Ascending aorta (tissue), 2 donors: ENCODE measurements around the gene ZNF154. TPM values are rescaled to one million over a fixed set of nuclear protein-coding genes. Genes with fewer than 3 reads are reported as not detected.
"Not testable (repeated sequence)": the region's sequence is repeated elsewhere in the genome, so short reads cannot be mapped to it uniquely, and the experiment has no call there.

Experiments used
- DNase-seq, 2 donors: peaks; one replicate each; pipeline ENCODE4 v3.0.0-alpha.2; 2019; ENCODE audit warnings: low spot score in 2 of 2
- H3K27ac ChIP-seq, 2 donors: fragments of 200-600 bp; sonication (generic); one replicate each; pipeline ENCODE4 v1.5.1; 2016 to 2017; ENCODE audit warnings: mild to moderate bottlenecking in 1 of 2
- H3K27me3 ChIP-seq: fragments of 200-600 bp; sonication (generic); one replicate; pipeline ENCODE4 v1.5.1; 2017
- H3K36me3 ChIP-seq, 2 donors: fragments of 200-600 bp; sonication (generic); one replicate each; pipeline ENCODE4 v1.5.1; 2016
- H3K4me1 ChIP-seq, 2 donors: fragments of 200-600 bp; sonication (generic); one replicate each; pipeline ENCODE4 v1.5.1; 2016 to 2017; ENCODE audit warnings: mild to moderate bottlenecking in 1 of 2
- H3K4me3 ChIP-seq, 2 donors: fragments of 200-600 bp; sonication (generic); one replicate each; pipeline ENCODE4 v1.5.1; 2016 to 2017; ENCODE audit warnings: mild to moderate bottlenecking in 1 of 2
- H3K9me3 ChIP-seq, 2 donors: fragments of 200-600 bp; sonication (generic); one replicate each; pipeline ENCODE4 v1.5.1; 2016
- CTCF ChIP-seq, 3 experiments: fragments of 200-600 bp in 2 of 3; fragments of 450-650 bp in 1 of 3; sonication (generic) in 2 of 3; IDR thresholded peaks; one replicate each; pipeline ENCODE4 v1.5.1; 2016 to 2019; ENCODE audit warnings: antibody characterized with exemption in 3 of 3, mild to moderate bottlenecking in 1 of 3, moderate library complexity in 1 of 3
- intact Hi-C: fragments of 100-400 bp; cut with DNase I; formaldehyde crosslinking; loops from one replicate; pipeline ENCODE4 v1.15.1; 2023
- total RNA-seq: library from RNA; depleted of rRNA; stranded (reverse); fragments of >200 nt; gene quantifications from one replicate; pipeline ENCODE4 v1.1.0, GENCODE V29; 2016

The ZNF154 gene
- total RNA-seq, 1 donor from 2014 or later, result 0.11 TPM

GRCh38 chr19:57747472-57747807, 38.4 kb upstream of the ZNF154 start:
- peaks cover 40 to 44% of the 10 kb centered on the region in 2 donors for H3K36me3 ChIP-seq

GRCh38 chr19:57746580-57747471, 37.8 kb upstream of the ZNF154 start, which contains the start of gene ZNF776:
ZNF776 (plus strand) TSS chr19:57746815; CDS start chr19:57747059, 244 bp downstream.
- TF ChIP-seq CTCF (IDR thresholded peaks at IDR 0.05), result no peak
- Histone ChIP-seq H3K4me3 (peak within 1 kb of the TSS; percentile 81 to 85), H3K27me3 (no peaks in the 10 kb centered on the region), H3K27ac (peak within 1 kb of the TSS; percentile 55 to 63), H3K4me1 (no peaks in the 10 kb centered on the region), H3K36me3 (peaks cover 34 to 38% of the 10 kb centered on the region in 2 donors), H3K9me3 (peaks cover 46 to 66% of the 10 kb centered on the region in 2 donors)
- intact Hi-C loops, result loop anchor here (5.0 to 10.0 kb wide), 3 partner anchors 65 to 408 kb away; partner anchors contain the start of genes ZNF329, ZNF551 and ZNF552
- DNase-seq, result peak; percentile 43 to 89

More at GRCh38 chr19:57747472-57747807, 38.4 kb upstream of the ZNF154 start:
- H3K4me1 ChIP-seq, result no peaks in the 10 kb centered on the region
- no peaks in the 10 kb centered on the region for H3K27me3 ChIP-seq
- H3K4me3 ChIP-seq, result peak overlapping the region; percentile 81 to 85
- H3K27ac ChIP-seq, result no peak overlapping the region
- no peak for TF ChIP-seq CTCF (IDR thresholded peaks at IDR 0.05)
- peaks cover 52 to 72% of the 10 kb centered on the region in 2 donors for H3K9me3 ChIP-seq
- intact Hi-C loops, result loop anchor here (5.0 to 10.0 kb wide), 3 partner anchors 65 to 407 kb away; partner anchors contain the start of genes ZNF329, ZNF551 and ZNF552
- DNase-seq, result no peak

GRCh38 chr19:57738770-57739169, 29.8 kb upstream of the ZNF154 start:
- H3K4me3 ChIP-seq, H3K36me3 ChIP-seq, H3K27me3 ChIP-seq, DNase-seq, intact Hi-C loops, H3K4me1 ChIP-seq, H3K27ac ChIP-seq: not testable (repeated sequence)
- H3K9me3 ChIP-seq, result peaks cover 15 to 65% of the 10 kb centered on the region in 2 donors

GRCh38 chr19:57738320-57738719, 29.3 kb upstream of the ZNF154 start:
- H3K4me1 ChIP-seq, H3K27ac ChIP-seq, H3K36me3 ChIP-seq, H3K4me3 ChIP-seq, H3K27me3 ChIP-seq, intact Hi-C loops: not testable (repeated sequence)
- DNase-seq, result peak in 1 of 2 donors; percentile 65
- H3K9me3 ChIP-seq, result peaks cover 15 to 65% of the 10 kb centered on the region in 2 donors
- peak in 1 of 3 experiments; percentile 43 for TF ChIP-seq CTCF (IDR thresholded peaks at IDR 0.05)

- no peak overlapping the region for H3K27ac ChIP-seq
- peaks cover 78 to 99% of the 10 kb centered on the region in 2 donors for H3K9me3 ChIP-seq
- DNase-seq, result no peak
- no peaks in the 10 kb centered on the region for H3K4me1 ChIP-seq
- no peak for TF ChIP-seq CTCF (IDR thresholded peaks at IDR 0.05)
- no peak overlapping the region for H3K4me3 ChIP-seq
- H3K27me3 ChIP-seq, result no peaks in the 10 kb centered on the region
- H3K36me3 ChIP-seq, result peaks cover 12 to 38% of the 10 kb centered on the region in 2 donors
- intact Hi-C loops, result no loop called here
Measured at GRCh38 chr19:57720878-57721277, 11.9 kb upstream of the ZNF154 start.

- Histone ChIP-seq H3K36me3 (peaks cover 12 to 38% of the 10 kb centered on the region in 2 donors), H3K4me1 (no peaks in the 10 kb centered on the region), H3K4me3 (no peak overlapping the region), H3K27me3 (no peaks in the 10 kb centered on the region), H3K27ac (no peak overlapping the region), H3K9me3 (peaks cover 72 to 100% of the 10 kb centered on the region in 2 donors)
- TF ChIP-seq CTCF (IDR thresholded peaks at IDR 0.05), result no peak
- intact Hi-C loops, result no loop called here
- no peak for DNase-seq
Measured at GRCh38 chr19:57719901-57720519, 11.0 kb upstream of the ZNF154 start.
